Measurements from ENCODE around the gene ARHGAP42.

DNA sequence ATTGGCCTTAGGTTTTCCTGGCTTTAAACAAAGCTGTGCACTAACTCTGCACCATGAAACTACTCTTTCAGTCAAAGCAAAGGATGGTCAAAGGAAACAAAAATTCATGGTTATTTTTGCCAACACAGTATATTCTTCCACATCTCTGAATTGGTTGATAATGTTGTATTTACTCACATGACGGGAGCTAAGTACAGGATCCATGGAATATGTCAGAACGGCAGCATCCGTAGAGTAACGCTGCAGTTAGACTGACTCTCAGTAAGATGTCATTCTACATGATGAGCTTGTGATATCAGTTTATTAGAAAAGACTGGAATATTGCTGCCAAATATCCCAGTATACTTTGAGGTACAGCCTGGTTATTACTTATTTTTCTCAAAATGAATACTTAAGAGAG, 270.4 kb downstream of the ARHGAP42 start:
- TF ChIP-seq, protein P1, sequence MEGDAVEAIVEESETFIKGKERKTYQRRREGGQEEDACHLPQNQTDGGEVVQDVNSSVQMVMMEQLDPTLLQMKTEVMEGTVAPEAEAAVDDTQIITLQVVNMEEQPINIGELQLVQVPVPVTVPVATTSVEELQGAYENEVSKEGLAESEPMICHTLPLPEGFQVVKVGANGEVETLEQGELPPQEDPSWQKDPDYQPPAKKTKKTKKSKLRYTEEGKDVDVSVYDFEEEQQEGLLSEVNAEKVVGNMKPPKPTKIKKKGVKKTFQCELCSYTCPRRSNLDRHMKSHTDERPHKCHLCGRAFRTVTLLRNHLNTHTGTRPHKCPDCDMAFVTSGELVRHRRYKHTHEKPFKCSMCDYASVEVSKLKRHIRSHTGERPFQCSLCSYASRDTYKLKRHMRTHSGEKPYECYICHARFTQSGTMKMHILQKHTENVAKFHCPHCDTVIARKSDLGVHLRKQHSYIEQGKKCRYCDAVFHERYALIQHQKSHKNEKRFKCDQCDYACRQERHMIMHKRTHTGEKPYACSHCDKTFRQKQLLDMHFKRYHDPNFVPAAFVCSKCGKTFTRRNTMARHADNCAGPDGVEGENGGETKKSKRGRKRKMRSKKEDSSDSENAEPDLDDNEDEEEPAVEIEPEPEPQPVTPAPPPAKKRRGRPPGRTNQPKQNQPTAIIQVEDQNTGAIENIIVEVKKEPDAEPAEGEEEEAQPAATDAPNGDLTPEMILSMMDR (IDR thresholded peaks at IDR 0.05 in 8 of 11, conservative IDR thresholded peaks at IDR 0.05 in 3 of 11), result no peak
- TF ChIP-seq POLR2A (IDR thresholded peaks at IDR 0.05) (no peak), POLR2AphosphoS5 (IDR thresholded peaks at IDR 0.05) (no peak)

All from spleen (tissue), 7 donors.